ENCODE measurements around the gene TMCC1.
"Not testable (repeated sequence)": the region's sequence is repeated elsewhere in the genome, so short reads cannot be mapped to it uniquely, and the experiment has no call there.

The TMCC1 gene

DNA sequence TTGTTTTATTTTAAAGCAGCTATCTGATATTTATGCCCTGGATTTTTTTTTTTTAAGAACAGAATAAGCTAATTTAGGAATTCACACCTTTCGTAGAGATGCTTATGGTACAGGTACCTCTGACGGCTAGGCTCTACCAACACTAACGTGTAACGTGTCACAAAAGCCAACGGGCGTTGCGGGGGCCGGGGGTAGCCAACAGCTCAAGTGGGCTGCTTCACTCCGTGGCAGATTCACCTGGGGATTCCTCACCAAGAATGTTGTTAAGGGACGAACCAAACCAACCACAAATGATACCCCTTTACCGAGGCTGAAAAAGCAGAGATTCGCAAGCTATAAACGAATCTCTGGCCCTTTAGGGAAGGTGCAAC lies 1.0 kb downstream of the TMCC1 start:
- peak; percentile 51 for DNase-seq

- no peak for DNase-seq
Observed at GRCh38 chr3:129890891-129891290, 2.6 kb downstream of the TMCC1 start.

GRCh38 chr3:129890125-129890524 lies 3.4 kb downstream of the TMCC1 start:
- DNase-seq: peak; percentile 10

DNA sequence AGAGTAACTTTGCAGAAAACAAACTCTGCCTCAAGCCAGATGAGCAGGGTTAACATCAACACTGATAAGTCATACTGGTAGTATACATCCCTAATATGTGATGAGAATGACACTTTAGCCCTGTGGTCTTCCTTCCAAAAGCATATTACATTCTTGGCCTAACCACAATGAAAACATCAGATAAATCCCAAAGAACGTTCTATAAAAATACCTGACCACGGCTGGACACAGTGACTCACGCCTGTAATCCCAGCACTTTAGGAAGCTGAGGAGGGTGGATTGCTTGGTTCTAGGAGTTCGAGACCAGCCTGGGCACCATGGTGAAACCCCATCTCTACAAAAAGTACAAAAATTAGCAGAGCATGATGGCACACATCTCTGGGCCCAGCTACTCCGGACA lies 4.7 kb downstream of the TMCC1 start:
- no peak for DNase-seq

GRCh38 chr3:129881261-129881660 lies 12.2 kb downstream of the TMCC1 start:
- DNase-seq: no peak

- DNase-seq: no peak
Observed at GRCh38 chr3:129878355-129878754, 15.2 kb downstream of the TMCC1 start.

GRCh38 chr3:129874479-129874878 lies 19.0 kb downstream of the TMCC1 start:
- DNase-seq: not testable (repeated sequence)

DNA sequence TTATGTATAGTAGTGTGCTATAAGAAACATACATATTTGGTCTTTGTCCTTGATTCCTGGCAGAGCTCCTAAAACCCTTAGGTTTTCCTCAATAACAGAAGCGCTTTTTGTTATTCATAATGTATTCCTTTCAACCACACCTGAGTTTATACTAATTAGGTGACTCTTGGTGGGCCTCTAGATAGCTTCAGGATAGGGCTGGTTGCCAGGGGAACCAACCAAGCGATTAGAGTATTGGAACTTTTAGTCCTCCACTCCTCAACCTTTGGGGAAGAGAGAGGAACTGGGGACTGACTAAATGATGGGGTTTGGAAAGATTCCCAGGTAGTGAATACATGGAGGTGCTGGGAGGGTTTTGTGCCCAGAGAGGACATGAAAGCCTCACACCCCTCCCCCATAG lies 24.6 kb downstream of the TMCC1 start:
- no peak for DNase-seq

GRCh38 chr3:129867506-129868124 lies 25.9 kb downstream of the TMCC1 start:
- DNase-seq: no peak

GRCh38 chr3:129865806-129866205 lies 27.7 kb downstream of the TMCC1 start:
- no peak for DNase-seq

DNA sequence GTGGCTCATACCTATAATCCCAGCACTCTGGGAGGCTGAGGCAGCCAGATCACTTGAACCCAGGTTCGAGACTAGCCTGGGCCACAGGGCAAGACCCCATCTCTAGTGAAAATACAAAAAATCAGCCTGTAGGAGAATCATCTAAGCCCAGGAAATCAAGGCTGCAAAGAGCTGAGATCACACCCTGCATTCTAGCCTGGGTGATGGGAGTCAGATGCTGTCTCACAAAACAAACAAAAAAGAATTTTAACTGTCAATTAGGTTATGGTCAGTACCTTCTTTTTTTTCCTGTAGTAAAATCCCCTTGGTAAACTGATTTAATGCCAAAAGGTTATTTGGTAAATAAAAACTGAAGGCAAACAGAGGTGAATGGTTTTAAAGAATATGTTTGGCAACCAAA lies 29.0 kb downstream of the TMCC1 start:
- DNase-seq: no peak

DNA sequence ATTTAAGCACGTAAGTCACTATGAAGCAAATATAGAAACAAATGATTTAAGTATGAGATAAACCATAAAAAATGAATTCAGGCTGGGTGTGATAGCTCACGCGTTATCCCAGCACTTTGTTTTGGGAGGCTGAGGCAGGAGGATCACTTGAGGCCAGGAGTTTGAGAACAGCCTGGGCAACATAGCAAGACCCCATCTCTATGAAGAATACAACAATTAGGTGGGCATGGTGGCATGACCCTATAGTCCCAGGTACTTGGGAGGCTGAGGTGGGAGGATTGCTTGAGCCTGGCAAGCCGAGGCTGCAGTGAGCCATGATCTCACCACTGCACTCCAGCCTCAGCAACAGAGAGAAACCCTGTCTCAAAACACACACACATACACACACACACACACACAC lies 34.2 kb downstream of the TMCC1 start:
- DNase-seq: no peak

- no peak for DNase-seq
Observed at GRCh38 chr3:129857899-129858298, 35.6 kb downstream of the TMCC1 start.

DNA sequence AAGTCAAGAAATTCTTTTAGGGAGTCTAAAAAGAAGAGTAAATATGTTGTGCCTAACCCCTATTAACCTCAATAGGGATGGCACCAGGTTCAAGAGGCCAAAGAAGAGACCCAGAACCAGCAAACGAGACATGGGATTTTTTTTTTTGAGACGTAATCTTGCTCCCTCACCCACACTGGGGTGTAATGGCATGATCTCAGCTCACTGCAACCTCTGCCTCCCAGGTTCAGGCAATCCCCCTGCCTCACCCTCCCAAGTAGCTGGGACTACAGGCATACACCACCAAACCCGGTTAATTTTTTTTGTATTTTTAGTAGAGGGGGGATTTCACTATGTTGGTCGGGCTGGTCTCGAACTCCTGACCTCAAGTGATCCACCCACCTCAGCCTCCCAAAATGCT lies 36.7 kb downstream of the TMCC1 start:
- not testable (repeated sequence) for DNase-seq

DNA sequence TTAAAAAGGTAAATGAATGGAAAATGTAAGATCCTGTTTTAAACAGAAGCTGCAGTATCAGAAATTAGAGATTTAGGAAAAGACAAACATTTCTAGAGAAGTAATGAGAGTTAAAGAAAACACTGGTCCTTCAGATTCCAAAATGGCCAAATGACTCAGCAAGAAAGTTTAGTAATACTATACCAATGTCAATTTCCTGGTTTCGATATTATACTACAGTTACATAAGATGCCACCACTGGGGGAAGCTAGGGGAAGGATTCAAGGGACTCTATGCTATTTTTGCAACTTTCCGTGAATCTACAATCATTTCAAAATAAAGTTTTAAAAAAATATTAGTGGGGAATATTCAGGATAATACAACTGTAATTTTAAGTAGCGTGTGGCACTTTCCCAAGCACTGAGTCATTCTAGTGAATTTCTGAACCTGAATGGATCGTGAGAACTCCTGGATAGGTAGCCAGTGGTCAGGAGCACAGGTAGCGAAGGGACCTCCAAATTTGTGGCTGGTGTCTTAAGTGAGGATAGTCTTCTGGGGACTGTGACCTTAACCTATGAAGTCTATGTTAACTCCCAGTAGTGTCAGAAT lies 37.6 kb downstream of the TMCC1 start:
- no peak for DNase-seq

DNA sequence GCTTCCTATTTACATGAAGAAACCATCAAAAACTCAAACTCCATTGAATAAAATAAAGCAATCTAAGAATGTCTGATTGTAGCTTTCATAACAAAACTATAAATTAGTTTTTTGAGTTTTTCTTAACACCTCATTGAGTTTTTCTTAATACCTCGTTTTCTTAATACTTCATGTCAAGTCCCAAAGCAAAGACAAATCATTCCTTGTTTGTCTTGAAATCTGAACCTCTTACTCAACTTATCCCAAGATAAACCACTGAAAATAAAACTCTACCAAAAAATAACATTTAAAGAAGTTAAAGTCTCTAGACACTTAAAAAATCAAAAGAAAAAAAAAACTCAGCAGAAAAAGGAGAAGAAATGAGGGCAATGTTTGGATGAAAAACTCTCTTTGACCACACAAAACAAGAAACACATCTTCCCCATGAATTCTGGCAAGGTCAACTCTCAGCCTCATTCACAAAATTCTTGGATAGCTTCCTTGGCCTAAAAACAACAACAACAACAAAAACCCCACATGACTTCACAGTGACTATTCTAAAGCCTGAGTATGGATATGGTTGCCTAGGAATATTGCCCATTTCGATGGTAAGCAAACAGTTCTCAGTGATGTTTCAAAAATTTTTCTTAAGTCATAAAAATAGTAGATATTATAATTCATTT lies 38.2 kb downstream of the TMCC1 start:
- DNase-seq: no peak

GRCh38 chr3:129854460-129854859 lies 39.1 kb downstream of the TMCC1 start:
- DNase-seq: no peak

DNA sequence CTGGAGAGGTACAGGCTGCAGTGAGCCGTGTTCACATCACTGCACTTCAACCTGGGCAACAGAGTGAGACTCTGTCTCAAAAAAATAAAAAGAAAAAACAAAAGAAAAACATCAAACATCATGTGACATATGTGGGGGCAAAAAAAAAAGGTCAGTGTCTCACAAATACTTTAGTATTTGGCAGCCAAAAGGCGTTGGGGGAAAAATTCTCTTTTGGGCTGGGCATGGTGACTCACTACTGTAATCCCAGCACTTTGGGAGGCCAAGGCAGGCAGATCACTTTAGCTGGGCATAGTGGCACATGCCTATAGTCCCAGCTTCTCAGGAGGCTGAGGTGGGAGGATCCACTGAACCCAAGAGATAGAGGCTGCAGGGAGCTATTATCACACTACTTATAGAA lies 47.6 kb downstream of the TMCC1 start:
- DNase-seq: no peak

- no peak for DNase-seq
Observed at GRCh38 chr3:129840707-129841360, 52.7 kb downstream of the TMCC1 start.

- no peak for DNase-seq
Observed at GRCh38 chr3:129838086-129838485, 55.4 kb downstream of the TMCC1 start.

- DNase-seq: no peak
Observed at GRCh38 chr3:129837065-129837642, 56.4 kb downstream of the TMCC1 start.

DNA sequence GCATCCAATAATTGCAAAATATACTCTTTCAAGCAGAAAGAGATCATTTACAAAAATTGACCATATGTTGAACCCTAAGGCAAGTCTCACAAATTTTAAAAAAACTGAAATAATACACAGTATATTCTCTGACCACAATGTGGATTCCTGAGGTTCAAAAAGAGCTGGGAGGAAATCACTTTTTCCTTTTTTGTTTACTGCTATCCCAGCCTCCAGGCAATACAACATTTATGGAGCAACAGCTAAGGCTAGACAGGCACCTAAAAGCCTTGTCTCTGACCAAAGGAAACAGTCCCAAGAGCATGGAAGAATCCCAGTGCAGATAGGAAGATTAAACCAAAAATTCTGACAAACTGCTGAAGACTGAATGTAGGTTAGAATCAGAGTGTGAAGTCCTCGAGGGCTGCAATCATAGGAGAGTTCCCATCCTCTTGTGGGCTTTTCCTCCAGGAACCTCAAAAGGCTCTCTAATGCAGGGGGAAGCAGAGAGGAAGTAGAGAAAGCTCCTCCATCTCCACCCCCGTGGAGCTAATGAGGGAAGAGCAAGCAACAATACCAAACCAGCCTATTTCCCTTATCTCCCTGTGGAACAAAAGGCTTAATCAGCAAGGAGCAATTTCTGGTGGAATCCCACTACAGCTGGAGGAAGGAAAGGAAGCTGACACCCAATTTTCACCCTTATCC lies 57.0 kb downstream of the TMCC1 start:
- DNase-seq: peak; percentile 52

DNA sequence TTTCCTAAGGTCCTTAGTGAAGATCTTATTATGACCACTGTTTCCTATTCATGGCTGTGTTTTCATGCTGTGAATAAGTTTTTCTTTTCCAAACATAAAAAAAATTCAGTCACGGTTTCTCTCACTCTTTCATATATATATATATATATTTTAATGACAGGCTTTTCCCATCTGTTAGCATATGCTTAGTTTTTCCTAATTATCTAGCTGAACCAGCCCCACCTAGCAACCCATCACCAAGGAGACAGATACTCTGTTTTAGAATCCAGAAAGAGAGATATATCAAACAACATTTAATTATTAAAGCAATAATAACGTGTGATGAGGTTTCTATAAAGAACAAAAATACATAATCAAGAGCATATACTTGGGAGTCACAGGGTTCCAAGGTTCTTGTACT lies 58.3 kb downstream of the TMCC1 start:
- DNase-seq: peak; percentile 6
